ENCODE measurements around the gene AADAT.
"Not testable (repeated sequence)": the region's sequence is repeated elsewhere in the genome, so short reads cannot be mapped to it uniquely, and the experiment has no call there.

The AADAT gene
- total RNA-seq, result 0 reads per million in 2 experiments

- no peak for DNase-seq (ENCODE audit: low read depth)
Measured at GRCh38 chr4:170089668-170090351, at the start of gene AADAT. TSS of gene AADAT (minus strand) at chr4:170089956. CDS start at chr4:170089690, 266 bp downstream.

- DNase-seq (ENCODE audit: low read depth), result peak; percentile 33
Measured at GRCh38 chr4:170138580-170139194, 48.9 kb upstream of the AADAT start.

DNA sequence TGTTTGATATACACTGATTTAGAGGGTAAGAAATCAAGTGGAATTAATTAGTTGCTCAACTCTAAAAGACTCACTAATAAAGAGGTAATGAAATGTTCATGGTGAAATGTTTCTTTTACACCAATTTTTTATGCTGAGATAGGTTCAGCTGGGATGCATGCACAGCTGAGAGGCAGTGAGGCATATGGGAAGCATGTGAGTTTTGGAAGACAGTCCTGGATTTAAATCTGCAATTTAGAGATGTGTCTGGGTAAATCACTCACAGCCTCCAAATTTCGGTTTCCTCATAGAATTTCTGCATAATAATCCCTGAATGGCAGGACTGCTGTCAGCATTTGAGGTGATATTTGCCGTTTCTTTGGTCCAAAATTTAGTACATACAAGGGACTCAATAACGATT, 48.2 kb upstream of the AADAT start:
- DNase-seq (ENCODE audit: low read depth), result no peak

GRCh38 chr4:170137466-170137865, 47.7 kb upstream of the AADAT start:
- no peak for DNase-seq (ENCODE audit: low read depth)

- DNase-seq (ENCODE audit: low read depth), result no peak
Measured at GRCh38 chr4:170134821-170135220, 45.1 kb upstream of the AADAT start.

DNA sequence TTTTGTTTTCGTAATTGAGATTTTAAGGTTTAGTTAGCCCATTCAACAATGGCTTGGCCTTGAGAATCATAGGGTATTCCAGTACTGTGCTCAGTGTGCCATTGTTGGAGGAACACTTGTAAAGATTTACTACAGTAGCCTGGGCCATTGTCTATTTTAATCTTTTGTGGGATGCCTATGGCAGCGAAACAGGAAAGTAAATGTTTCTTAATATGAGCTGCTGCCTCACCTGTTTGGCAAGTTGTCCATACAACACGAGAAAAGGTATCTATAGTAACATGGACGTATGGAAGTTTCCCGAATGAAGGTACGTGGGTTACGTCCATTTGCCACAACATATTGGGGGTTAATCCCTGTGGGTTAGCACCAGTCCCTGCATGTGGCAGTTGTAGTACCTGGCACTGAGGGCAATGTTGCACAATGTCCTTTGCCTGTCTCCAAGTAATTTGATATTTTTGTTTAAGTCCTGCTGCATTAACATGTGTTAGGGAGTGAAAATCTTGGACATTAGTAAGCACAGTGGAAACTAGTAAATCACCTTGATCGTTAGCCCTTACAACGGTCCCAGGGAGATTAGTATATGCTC, 38.6 kb upstream of the AADAT start:
- DNase-seq (ENCODE audit: low read depth), result no peak

- DNase-seq (ENCODE audit: low read depth), result no peak
Measured at GRCh38 chr4:170127758-170128157, 38.0 kb upstream of the AADAT start.

GRCh38 chr4:170124406-170124805, 34.6 kb upstream of the AADAT start:
- no peak for DNase-seq (ENCODE audit: low read depth)

DNA sequence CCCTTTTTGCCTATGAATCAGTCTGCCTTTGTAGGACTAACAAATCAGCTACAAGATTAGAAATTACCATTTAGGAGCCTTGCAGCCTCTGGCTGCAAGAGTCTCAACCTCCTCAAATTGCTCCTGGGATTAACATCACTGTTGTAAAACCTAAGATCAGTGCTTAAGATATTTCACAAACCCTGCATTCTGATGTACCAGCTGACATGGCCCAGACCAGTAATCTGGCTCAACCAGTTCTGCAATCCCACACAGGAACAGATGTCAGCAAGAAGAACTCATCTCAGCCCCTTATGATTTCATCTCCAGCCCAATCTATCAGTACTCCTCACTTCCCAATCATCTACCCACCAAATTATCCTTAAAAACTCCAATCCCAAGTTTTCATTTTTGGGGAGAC, 32.5 kb upstream of the AADAT start:
- no peak for DNase-seq (ENCODE audit: low read depth)

DNA sequence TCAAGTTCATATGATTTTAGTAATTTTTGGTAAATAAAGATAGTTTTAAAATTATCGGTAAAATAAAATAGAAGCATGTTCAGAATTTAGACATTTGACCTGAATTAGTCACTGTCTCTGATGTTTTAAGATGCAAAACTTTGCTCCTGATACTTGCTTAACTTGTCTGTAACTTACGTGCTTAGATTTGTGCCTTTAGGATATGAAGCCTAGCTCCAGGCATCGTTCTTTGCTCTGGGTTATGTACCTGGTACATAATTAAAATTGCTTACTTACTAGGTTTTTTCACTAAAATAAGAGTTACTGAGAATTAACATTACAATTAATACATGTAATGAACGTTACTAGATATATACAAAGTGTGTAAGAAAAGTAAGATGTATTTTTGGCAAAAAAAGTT, 24.9 kb upstream of the AADAT start:
- no peak for DNase-seq (ENCODE audit: low read depth)

GRCh38 chr4:170114183-170114582, 24.4 kb upstream of the AADAT start:
- DNase-seq (ENCODE audit: low read depth), result not testable (repeated sequence)

DNA sequence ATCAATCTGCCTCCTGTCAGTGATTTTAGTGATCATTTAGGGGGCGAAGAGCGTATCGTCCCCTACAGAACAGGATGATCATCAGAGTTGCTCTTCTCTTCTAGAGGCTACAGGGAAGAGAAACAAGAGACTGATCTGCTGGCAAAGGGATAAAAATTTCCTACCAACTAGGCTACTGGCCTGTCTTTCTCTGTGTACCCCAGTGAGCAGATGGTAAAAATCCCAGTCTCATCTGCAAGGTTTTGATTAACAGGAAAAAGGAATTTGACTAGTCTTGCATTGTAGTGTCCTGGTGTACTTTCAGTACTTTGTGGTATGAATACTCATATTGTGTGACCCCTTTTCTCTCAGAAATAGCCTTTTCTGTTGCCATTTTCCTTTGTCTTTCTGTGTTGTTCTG, 21.8 kb upstream of the AADAT start:
- no peak for DNase-seq (ENCODE audit: low read depth)

- no peak for DNase-seq (ENCODE audit: low read depth)
Measured at GRCh38 chr4:170111085-170111484, 21.3 kb upstream of the AADAT start.

- DNase-seq (ENCODE audit: low read depth), result no peak
Measured at GRCh38 chr4:170110285-170110672, 20.5 kb upstream of the AADAT start.

DNA sequence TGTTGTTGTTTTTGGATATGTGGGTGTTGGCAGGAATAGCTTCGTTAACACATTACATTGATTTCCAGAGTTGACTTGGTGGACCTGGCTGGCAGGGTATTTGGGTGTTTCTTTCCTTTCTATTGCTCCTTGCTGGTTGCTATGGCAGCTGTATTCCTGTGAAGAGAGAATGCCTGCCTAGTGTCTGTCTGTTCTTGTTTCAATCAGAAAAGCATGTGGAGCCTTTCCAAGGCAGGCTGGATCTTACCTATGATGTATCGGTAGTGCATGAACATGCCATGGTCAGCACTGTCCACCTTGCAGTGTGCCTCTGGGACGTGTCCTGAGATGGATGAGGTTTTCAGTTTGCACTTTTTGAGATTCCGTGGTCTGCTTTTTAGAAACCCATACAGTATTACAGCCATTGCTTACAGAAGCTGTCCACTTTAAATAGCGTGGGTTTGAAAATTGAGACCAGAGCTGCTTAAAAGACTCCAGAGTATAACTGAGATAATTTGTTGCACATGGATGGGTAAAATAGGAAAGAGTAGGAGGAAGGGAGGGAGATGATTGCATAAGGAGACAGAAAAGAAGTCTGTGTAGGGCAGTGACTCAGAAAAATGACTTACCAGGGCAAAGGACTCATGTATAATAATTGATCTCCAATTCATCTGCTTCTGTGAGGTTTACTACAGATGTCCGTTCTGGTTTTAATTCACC, 20.0 kb upstream of the AADAT start:
- DNase-seq (ENCODE audit: low read depth), result no peak

DNA sequence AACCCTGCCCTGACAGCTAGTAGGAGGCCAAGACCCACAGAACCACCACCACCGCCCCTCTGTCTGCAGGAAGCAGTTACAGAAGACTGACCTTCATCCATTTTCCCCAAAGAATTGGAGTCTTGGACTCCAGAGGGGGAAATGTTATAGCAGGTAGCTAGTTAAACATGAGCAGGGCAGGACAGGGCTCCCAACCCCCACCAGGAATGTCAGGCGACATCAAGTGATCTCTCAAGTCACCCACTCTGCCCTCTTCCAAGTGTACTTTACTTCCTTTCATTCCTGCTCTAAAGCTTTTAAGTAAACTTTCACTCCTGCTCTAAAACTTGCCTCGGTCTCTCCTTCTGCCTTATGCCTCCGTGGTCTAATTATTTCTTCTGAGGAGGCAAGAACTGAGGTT, 17.1 kb upstream of the AADAT start:
- DNase-seq (ENCODE audit: low read depth), result no peak

DNA sequence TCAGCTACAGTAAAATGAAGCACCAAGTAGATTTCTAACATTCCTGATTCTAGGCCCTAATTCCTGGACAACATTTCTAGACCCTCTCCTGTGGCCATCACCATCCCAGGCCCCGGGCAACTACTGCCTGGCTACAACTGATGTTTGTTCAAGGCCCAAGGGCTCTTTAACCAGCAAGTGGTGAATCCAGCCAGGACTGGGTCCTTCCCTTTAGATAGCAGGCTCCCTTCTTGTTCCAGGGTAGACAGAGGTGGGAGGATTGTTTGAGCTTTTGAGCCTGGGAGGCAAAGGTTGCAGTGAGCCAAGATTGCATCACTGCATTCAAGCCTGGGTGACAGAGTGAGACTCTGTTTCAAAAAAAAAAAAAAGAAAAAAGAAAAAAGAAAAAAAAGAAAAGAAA, 12.7 kb upstream of the AADAT start:
- no peak for DNase-seq (ENCODE audit: low read depth)

- not testable (repeated sequence) for DNase-seq (ENCODE audit: low read depth)
Measured at GRCh38 chr4:170098171-170098570, 8.4 kb upstream of the AADAT start.

DNA sequence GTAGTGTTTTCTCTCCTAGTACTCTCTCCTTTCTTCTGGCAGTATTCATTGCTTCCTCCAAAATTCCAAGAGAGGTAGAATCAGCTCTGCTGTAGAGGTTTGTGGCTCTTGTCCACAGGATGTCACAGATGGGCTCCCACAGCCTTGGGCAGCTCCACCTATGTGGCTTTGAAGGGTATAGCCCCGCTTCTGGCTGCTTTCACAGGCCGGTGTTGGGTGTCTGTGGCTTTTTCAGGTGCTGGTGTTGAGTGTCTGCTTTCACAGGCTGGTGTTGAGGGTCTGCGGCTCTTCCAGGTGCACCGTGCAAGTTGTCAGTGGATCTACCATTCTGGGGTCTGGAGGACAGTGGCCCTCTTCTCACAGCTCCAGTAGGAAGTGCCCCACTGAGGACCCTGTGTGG, 7.9 kb upstream of the AADAT start:
- no peak for DNase-seq (ENCODE audit: low read depth)

- DNase-seq (ENCODE audit: low read depth), result no peak
Measured at GRCh38 chr4:170093973-170094535, 4.3 kb upstream of the AADAT start.

- no peak for DNase-seq (ENCODE audit: low read depth)
Measured at GRCh38 chr4:170091069-170091696, 1.4 kb upstream of the AADAT start.

Measured in T follicular helper cell (primary cell).